RPMI8226 (cell line): ENCODE results near the gene NUMA1.

Experiments
- DNase-seq: peaks from one replicate; pipeline ENCODE4 v3.0.0-alpha.2; 2015

Gene NUMA1, protein sequence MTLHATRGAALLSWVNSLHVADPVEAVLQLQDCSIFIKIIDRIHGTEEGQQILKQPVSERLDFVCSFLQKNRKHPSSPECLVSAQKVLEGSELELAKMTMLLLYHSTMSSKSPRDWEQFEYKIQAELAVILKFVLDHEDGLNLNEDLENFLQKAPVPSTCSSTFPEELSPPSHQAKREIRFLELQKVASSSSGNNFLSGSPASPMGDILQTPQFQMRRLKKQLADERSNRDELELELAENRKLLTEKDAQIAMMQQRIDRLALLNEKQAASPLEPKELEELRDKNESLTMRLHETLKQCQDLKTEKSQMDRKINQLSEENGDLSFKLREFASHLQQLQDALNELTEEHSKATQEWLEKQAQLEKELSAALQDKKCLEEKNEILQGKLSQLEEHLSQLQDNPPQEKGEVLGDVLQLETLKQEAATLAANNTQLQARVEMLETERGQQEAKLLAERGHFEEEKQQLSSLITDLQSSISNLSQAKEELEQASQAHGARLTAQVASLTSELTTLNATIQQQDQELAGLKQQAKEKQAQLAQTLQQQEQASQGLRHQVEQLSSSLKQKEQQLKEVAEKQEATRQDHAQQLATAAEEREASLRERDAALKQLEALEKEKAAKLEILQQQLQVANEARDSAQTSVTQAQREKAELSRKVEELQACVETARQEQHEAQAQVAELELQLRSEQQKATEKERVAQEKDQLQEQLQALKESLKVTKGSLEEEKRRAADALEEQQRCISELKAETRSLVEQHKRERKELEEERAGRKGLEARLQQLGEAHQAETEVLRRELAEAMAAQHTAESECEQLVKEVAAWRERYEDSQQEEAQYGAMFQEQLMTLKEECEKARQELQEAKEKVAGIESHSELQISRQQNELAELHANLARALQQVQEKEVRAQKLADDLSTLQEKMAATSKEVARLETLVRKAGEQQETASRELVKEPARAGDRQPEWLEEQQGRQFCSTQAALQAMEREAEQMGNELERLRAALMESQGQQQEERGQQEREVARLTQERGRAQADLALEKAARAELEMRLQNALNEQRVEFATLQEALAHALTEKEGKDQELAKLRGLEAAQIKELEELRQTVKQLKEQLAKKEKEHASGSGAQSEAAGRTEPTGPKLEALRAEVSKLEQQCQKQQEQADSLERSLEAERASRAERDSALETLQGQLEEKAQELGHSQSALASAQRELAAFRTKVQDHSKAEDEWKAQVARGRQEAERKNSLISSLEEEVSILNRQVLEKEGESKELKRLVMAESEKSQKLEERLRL (N-terminal part only)

DNA sequence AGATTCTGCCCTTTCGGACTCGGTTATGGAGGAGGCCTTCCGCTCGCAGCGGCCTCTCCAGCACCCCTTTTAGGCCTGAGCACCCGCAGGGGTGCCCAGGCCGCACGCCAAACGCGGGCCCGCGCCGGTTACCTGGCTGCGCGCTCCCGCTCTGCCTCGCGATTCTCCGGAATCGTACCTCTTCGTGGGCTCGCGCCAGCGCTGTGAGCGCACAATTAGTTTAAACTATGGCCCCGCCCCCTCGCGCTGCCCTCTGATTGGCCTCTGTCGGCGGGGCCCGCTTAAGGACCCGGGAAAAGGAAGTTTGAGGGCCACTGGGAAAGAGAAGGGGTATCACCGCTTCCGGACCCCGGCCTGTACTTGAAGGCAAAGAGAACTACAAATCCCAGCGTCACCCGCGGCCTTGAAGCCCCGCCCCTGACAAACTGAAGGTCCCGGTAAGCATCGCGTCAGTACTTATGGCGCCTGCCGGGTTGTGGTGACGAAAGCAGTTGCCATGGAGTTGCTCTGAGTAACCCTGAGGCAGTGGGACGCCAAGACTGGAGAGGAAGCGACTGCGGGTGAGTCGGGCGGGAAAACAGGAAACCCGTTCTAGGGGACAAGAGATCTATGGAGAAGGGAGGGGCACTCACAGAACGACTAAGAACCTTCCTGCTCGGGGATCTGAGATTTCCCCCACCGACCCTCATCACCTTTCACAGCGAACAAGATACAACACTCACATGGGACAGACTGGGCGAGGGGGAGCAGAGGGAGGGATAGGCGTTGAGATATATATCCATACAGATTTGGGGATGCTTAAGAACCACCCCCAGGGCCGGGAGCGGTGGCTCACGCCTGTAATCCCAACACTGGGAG, at the start of gene NUMA1, which contains the start of gene LRRC51:
Gene NUMA1, minus strand, starts transcription at position 217 of the 858 bp plus-strand sequence. CDS start 44,599 bp downstream, outside the sequence.
Gene LRRC51, plus strand, starts transcription at position 525 of the 858 bp plus-strand sequence. CDS start 8,234 bp downstream, outside the sequence.
- DNase-seq = peak; percentile 98

DNA sequence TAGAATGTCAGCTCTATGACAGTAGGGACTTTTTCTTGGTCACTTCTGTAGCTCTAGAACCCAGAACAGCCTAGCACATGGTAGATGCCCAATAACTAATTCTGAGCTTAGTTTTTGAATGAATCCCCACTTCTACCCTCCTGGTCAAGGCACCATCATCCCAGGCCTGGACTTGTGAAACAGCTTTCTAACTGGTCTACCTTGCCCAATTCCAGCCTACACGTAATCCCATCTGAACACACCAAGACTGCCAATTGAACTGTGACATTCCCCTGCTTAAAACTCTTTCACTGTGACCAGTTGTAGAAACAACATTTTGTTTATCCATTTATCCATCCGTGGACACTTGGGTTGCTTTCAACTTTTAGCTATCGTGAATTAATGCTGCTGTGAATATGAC, 49.0 kb upstream of the NUMA1 start:
- DNase-seq = no peak

DNA sequence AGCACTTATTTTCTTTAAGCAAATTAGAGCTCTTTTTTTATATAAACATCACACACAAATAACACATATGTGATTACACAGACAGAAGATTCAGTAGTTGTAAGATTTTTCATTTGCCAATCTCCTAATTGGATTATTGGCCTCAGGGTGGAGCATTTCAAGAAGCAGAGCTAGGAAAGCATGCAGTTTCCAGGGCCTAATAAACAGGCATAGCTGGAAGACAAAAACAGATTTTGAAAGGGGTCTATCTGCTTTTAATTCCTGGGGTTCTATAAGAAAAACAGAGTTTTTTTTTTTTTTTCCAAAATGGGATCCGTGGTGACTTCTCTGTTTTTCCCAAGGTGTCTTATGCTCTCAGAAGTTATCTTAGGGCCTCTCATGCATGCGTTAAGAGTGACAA, 47.6 kb upstream of the NUMA1 start:
- no peak for DNase-seq

DNA sequence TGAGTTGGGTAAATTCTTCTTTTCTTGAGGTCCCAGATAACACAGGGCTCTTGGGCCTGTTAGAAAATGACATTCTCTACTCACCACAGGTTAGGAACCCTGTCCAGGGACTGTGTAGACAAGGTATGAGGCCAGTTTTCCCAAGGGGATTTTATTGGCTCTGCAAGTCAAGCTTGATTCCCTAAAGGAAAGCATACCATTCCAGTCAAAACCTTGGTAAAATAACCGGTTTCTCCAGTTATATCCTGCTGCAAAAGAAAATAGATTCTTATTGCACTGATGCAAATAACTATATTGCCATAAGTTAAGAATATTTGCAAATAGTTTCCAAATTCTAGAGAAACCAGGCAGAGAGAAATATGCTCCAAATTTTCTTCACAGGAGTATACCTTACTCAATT, 45.6 kb upstream of the NUMA1 start:
- no peak for DNase-seq

DNA sequence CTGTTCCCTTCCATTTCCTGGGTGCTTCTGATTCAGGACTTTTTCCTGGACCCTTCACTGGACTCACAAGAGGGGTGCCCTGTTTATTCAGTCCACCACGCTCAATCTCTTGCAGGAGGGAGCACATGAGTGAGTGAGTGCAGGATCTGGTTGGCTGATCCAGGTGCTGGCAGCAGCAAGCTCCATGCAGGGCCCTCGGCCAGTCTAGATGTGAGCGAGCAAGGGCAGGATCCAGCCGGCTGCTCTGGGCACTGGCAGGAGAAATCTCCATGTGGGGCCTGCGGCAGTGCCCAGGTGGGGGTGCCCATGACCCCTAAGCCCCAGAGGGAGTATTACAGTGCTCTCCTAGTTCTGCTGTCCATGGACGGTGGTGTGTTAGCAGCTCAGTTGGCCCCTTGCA, 43.7 kb upstream of the NUMA1 start:
- no peak for DNase-seq

DNA sequence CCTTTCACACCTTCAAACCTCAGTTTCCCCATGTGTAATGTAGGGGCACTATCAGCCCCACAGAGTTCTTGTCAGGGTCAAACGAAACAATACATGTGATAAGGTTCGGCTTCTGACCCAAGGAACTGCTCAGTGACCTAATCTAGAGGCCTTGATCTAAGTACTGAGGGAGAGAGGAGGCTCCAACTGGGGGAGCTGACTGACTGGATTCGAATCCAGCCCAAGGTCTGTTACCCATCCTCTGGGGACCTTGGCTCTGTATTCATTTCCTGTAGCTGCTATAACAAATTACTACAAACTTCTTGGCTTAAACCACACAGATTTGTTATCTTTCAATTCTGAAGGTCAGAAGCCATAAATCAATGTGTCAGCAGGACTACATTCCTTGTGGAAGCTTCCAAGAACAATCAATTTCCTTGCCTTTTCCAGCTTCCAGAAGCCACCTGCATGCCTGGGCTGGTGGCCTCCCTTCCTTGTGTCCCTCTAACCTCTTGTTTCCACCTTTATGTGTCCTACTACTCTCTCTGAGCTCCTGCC, 42.8 kb upstream of the NUMA1 start:
- no peak for DNase-seq

DNA sequence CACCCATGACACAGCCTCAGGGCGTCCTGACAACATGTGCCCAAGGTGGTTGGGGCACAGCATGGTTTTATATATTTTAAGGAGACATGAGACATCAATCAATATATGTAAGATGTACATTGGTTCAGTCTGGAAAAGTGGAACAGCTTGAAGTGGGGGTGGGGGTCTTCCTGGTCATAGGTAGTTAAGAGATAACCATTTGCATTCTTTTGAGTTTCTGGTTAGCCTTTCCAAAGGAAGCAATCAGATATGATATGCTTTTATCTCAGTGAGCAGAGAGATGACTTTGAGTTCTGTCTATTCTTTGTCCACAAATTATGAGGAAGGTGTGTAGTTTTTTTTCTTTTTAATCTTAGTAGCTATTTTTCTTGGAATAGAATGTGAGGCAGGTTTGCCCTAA, 42.3 kb upstream of the NUMA1 start:
- DNase-seq = no peak

DNA sequence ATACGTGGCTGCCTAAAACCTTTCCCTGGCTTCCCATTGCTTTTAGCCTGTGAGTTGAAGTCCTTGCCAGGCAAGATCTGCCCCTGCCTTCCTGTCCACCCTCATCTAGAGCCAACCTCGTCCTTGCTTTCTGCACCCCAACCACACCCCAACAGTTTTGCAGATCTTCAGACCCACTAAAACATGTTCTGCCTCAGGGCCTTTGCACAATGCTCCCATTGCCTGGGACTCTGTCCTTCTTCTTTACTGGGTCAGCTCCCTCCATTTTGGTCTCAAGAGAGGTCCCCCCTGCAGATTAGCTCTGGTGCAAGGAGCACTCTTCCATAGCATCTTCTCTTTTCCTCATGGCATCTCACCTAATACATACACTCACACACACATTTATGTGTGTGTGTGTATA, 40.6 kb upstream of the NUMA1 start:
- DNase-seq = no peak

DNA sequence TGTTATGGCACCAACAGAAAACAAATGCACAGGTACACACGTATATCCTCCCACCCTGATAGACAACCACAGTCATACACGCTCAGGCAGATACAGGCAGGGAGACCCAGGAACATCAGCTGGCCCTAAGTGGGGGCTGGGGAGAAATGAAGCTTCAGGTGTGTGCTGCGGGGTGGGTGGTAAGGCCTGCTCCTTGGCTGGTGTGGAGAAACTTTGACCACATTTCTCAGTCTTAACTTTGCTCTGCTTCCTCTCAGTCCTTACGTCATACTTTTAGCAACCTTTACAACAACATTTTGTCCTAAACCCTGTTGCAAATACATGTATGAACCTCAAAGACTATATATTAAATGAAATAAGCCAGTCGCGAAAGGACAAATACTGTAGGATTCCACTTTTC, 38.9 kb upstream of the NUMA1 start:
- no peak for DNase-seq

DNA sequence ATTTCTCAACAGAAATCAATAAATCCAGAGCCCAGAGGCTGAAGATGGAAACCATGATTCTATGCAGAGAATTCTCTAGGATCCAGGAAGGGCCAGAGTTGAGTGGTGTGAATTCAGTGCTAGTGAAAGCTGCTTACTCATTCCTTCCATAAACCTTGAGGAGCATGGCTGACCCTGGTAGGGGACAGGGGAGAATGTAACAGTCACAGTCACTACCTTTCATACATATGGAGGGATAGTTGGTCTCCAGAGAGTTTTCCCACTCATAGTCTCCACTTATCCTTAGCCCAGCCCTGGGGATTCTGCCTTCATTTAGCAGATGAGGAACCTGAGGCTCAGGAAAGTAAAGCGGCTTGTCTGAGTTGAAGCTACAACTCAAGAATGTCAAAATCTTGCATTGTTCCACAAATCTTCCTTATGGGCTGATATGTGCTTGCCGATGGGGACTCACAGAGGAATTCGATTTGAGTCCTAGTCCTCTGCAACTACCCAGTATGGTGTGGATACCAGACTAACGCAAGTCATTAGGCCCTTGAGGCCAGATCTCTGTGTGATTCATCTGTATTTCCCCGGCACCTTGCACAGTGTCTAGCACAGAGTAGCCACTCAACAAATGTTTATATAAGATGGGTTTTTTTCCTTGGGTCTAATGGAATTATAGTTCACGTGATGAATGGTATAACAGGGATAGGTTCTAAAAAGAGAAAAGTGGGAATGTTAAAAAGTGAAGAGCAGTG, 35.8 kb upstream of the NUMA1 start:
- DNase-seq = no peak

DNA sequence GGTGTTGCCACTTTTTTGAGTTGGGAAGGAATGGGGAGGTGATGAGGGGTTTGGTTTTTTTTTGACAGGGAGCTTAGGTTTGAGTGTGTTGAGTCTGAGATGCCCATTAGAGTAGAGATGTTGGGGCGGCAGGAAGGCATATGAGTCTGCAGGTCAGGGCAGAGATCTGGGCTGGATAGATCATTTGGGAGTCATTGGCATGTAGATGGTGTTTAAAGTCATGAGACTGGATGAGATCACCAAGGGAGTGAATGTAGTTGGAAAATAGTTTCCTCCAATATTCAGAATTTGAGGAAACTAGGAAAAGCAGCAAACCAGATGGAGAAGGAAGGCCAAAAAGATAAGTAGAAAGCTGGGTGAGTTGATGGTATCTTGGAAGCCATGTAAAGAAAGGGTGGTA, 34.2 kb upstream of the NUMA1 start:
- no peak for DNase-seq

DNA sequence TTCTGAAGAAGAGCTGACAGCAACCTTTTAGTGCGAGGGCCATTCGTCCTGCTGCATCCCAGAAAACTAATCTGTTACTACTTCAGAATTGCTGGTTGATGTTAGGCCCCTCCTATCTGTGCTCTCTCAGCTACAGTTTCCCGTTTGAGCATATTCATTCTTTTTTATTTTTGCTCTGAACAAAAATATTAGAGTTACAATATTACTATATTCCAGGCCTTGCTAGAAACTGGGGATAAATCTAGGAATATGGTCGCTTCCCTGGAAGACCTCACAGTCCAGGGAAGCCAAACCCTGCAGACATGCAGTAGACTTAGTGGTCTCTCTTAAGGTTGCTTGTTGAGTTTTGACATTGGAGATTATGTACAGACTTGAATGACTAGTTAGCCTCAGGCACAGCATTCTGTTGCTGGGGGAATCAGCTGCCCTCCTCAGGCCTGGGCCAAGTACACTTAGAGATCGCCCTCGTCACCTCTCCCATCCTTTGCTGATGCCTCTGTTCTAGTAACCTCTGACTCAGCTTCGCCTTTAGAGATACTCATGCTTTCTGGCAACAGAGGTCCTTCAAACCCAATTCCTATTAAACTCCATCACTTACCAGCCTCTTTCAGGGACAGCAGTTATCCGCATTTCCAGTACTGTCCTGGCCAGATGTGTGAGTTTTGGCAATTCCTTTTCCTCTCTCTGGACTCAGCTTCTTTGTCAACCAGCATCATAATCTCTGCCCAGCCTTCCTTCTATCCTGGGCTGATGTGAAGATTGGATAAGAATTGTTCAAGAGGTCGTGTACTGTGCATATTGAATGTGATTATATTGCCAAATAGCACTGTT, 32.9 kb upstream of the NUMA1 start:
- DNase-seq = no peak

DNA sequence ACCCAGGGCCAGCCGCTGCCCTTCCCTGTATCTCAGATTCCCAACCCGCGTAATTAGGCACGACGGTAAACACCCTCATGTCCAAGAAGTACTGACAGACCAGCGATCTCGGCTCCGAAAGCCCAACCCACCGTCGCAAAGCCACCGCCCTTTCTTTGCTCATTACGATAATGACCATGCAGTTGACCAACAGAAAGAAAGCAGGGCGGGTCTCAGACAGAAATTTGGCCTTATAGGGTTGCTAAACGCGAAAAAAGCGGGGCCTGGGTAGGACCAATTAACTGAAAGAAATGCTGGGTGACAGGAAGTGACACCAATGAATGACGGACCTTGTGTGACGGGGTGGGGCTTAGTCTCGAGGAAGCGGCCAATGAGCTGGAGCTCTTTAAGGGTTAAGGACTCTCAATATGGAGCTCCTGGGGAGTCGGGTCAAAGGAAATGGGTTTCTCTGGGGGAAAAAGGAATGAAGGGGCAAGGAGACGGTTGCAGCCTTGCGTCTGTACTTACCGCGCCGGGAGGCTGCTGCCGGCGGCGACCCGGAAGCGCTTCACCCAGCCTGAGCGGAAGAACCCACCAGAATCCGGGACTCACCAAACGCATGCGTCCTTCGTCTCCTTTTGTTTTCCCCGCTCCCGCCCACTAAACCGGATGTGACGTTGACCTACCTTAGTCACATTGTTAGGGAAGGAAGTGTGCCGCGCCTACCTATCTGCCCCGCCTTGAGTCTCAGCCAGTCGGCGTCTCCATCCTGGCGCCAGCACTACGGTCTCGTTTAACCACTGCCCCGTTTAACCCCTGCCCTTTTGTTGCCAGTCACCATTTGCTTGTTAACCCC, 32.0 kb upstream of the NUMA1 start, which contains the start of gene ANAPC15:
Gene ANAPC15, minus strand, starts transcription at position 553 of the 835 bp plus-strand sequence. CDS start 1,419 bp downstream, outside the sequence.
- DNase-seq = peak; percentile 98

DNA sequence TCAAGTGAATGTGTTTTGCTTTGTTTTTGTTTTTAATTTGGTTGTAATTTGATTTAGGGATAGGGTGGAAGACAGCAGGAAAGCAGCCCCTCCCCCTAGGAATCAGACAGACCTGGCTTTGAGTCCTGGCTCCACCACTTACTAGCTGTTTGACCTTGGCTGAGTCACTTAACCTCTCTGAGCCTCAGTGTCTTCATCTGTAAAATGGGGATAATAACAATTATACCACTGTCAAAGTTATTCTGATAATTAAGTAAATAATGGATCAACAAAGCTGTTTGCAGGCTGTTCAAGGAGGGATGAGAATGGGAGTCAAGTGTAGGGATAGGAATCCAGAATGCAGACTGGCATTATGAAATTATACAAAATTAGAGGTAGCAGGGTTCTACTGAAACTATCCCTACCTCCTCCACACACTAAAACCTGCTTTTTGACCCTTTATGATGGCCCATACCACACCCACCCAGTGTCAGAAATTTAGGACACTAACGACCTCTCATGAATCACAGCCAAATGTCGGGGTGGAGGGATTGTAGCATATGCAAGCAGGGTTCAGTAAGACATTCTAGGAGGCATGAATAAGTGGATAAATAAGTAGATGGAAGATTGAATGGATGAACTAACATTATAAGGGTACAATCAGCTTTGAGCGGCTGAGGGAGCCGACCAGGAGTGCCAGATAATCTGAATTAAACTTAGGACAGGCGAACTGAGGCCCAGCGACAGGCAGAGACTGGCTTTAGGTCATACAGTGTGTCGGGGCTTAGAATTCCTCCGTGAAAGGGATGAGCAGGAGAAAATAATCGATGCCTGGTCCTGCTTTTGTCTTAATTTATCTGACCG, 31.2 kb upstream of the NUMA1 start:
- no peak for DNase-seq

DNA sequence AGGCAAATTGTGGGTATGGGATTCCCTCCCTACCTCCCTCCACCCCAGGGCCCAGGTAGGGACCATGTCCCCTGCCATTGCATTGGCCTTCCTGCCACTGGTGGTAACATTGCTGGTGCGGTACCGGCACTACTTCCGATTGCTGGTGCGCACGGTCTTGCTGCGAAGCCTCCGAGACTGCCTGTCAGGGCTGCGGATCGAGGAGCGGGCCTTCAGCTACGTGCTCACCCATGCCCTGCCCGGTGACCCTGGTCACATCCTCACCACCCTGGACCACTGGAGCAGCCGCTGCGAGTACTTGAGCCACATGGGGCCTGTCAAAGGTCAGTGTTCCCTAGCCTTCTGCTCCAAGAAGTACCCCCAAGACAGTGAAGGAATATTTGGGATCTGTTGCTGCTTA, 25.5 kb upstream of the NUMA1 start, which contains the start of gene TOMT:
Gene TOMT, plus strand, starts transcription at position 37 of the 400 bp plus-strand sequence. Its CDS starts 28 bp downstream, at position 65.
- DNase-seq = no peak

DNA sequence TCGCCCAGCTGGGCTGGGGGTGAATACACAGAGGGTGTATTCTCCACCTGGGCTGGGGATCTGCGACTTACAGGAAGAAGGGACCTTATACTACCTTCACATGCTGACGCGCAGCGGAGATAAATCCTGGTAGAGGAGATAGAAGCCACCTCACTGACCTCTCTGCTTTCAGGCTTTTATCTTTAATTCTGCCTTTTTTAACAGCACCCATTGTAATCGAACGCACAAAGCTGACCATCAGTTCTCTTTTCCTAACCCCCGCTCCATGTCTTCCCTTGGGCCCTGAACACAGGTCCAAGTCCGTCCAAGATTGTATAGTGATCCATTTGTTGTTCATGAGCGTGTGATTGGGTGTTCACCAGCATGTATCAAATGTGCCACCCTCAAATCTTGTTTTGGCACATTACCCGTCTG, 23.4 kb upstream of the NUMA1 start:
- no peak for DNase-seq

DNA sequence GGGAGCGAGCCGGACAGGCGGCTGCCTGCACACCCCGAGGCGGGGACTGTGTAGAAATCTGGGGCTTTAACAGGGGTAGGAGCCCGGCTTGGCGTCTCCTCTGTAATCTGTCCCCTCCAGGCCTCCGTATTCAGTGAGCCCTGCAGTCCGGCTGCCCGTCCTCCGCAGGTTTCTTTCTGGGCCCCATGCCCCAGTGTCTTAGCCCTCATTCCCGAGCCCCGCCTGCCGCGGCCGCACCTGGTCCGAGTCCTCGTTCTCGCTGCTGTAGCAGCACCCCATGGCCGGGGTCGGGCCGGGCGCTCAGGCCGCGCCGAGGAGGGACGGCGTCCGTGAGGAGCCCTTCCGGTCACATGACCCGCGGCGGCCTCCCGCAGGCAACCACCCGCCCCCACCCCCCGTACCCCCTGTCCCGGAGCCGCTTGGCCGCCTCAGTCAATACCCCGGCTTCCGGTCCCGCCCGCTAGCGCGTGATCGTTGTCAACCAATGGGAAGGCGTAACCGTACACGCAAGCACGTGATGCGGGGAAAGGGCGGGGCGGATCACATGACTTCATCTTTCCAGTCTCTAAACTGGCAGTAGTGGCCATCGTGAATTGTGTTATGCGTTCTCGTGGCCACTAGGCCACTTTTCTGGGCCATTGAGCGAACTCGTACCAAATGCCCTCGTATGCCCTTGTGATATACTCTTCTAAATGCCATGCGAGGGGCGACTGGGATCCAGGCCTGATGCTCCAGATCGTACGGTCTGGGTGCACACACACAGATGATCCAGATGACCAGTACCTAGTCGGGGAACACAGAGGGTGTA, 22.8 kb upstream of the NUMA1 start, which contains the start of gene LAMTOR1:
Gene LAMTOR1, minus strand, starts transcription at position 352 of the 808 bp plus-strand sequence. Its CDS starts 73 bp downstream, at position 279.
- DNase-seq = peak; percentile 98
